HepG2 (cell line): ENCODE measurements around the gene ZNF341. TPM values are rescaled to one million over a fixed set of nuclear protein-coding genes. Genes with fewer than 3 reads are reported as not detected.

Experiments
- ARID5B ChIP-seq: IDR thresholded peaks from 2 replicates; pipeline ENCODE4 v1.4.0; 2020; ENCODE audit warnings: mild to moderate bottlenecking, missing genetic modification reagents
- CEBPB ChIP-seq: IDR thresholded peaks from 2 replicates; pipeline ENCODE4 v1.6.1; 2011; ENCODE audit warnings: low read depth, low read length, improper control_type of control experiment, borderline replicate concordance
- CSRNP1 ChIP-seq: sonication (generic); formaldehyde crosslinking; IDR thresholded peaks from 2 replicates; pipeline ENCODE4 v1.8.1; 2023; ENCODE audit warnings: mild to moderate bottlenecking, missing genetic modification reagents
- FOSL2 ChIP-seq: sonication (generic); formaldehyde crosslinking; IDR thresholded peaks from 2 replicates; pipeline ENCODE4 v1.4.0; 2020; ENCODE audit warnings: missing genetic modification reagents
- FOXA3 ChIP-seq: IDR thresholded peaks from 2 replicates; pipeline ENCODE4 v1.6.1; 2016; ENCODE audit warnings: missing genetic modification reagents, missing compliant biosample characterization
- HHEX ChIP-seq: IDR thresholded peaks from 2 replicates; pipeline ENCODE4 v1.6.1; 2016; ENCODE audit warnings: control low read depth
- MTF1 ChIP-seq: sonication (generic); formaldehyde crosslinking; IDR thresholded peaks from 2 replicates; pipeline ENCODE4 v1.5.0; 2020; ENCODE audit warnings: missing genetic modification reagents
- NR2C2 ChIP-seq: sonication (generic); formaldehyde crosslinking; IDR thresholded peaks from 2 replicates; pipeline ENCODE4 v1.4.0; 2020; ENCODE audit warnings: missing genetic modification reagents, mild to moderate bottlenecking, moderate library complexity, borderline replicate concordance
- NR2F2 ChIP-seq: IDR thresholded peaks from 2 replicates; pipeline ENCODE4 v1.6.1; 2012; ENCODE audit warnings: low read depth, inconsistent platforms, borderline replicate concordance
- RAD51 ChIP-seq: fragments of 450-650 bp; IDR thresholded peaks from 2 replicates; pipeline ENCODE4 v1.6.1; 2016; ENCODE audit warnings: borderline replicate concordance
- RXRA ChIP-seq: sonication (generic); formaldehyde crosslinking; IDR thresholded peaks from 2 replicates; pipeline ENCODE4 v1.5.1; 2020; ENCODE audit warnings: missing genetic modification reagents
- USF2 ChIP-seq, 2 experiments: sonication (generic) in 1 of 2; formaldehyde crosslinking in 1 of 2; IDR thresholded peaks; 2 replicates each; pipeline versions ENCODE4 v1.5.1 to v1.6.1; 2011 to 2020; ENCODE audit warnings: borderline replicate concordance in 1 of 2, low read depth in 1 of 2, low read length in 1 of 2, mild to moderate bottlenecking in 1 of 2, missing genetic modification reagents in 1 of 2, moderate library complexity in 1 of 2
- ZMYM2 ChIP-seq: sonication (generic); formaldehyde crosslinking; IDR thresholded peaks from 2 replicates; pipeline ENCODE4 v1.8.0; 2022; ENCODE audit warnings: mild to moderate bottlenecking, missing genetic modification reagents
- ZNF12 ChIP-seq: sonication (generic); formaldehyde crosslinking; IDR thresholded peaks from 2 replicates; pipeline ENCODE4 v1.5.0; 2020; ENCODE audit warnings: missing genetic modification reagents
- ZNF121 ChIP-seq: sonication (generic); formaldehyde crosslinking; IDR thresholded peaks from 2 replicates; pipeline ENCODE4 v1.5.0; 2020; ENCODE audit warnings: mild to moderate bottlenecking, missing genetic modification reagents
- ZNF263 ChIP-seq: sonication (generic); formaldehyde crosslinking; IDR thresholded peaks from 2 replicates; pipeline ENCODE4 v1.4.0; 2020; ENCODE audit warnings: missing genetic modification reagents
- ZNF274 ChIP-seq: sonication (generic); formaldehyde crosslinking; IDR thresholded peaks from 2 replicates; pipeline ENCODE4 v1.5.1; 2020; ENCODE audit warnings: mild to moderate bottlenecking, missing genetic modification reagents
- ZNF33B ChIP-seq: sonication (generic); formaldehyde crosslinking; IDR thresholded peaks from 2 replicates; pipeline ENCODE4 v1.5.1; 2020; ENCODE audit warnings: mild to moderate bottlenecking, missing genetic modification reagents
- ZNF446 ChIP-seq: sonication (generic); formaldehyde crosslinking; IDR thresholded peaks from 2 replicates; pipeline ENCODE4 v1.5.0; 2020; ENCODE audit warnings: mild to moderate bottlenecking, missing genetic modification reagents
- ZNF547 ChIP-seq: sonication (generic); formaldehyde crosslinking; IDR thresholded peaks from 2 replicates; pipeline ENCODE4 v1.5.1; 2020; ENCODE audit warnings: mild to moderate bottlenecking, missing genetic modification reagents
- ZNF567 ChIP-seq: sonication (generic); formaldehyde crosslinking; IDR thresholded peaks from 2 replicates; pipeline ENCODE4 v1.8.1; 2023; ENCODE audit warnings: mild to moderate bottlenecking, missing genetic modification reagents, borderline replicate concordance
- ZNF605 ChIP-seq: sonication (generic); formaldehyde crosslinking; IDR thresholded peaks from 2 replicates; pipeline ENCODE4 v1.8.0; 2022; ENCODE audit warnings: mild to moderate bottlenecking, missing genetic modification reagents
- ZNF761 ChIP-seq: sonication (generic); formaldehyde crosslinking; conservative IDR thresholded peaks from 2 replicates; pipeline ENCODE4 v1.4.0; 2020; ENCODE audit warnings: mild to moderate bottlenecking, missing genetic modification reagents
- ZNF878 ChIP-seq: sonication (generic); formaldehyde crosslinking; IDR thresholded peaks from 2 replicates; pipeline ENCODE4 v1.8.1; 2023; ENCODE audit warnings: mild to moderate bottlenecking, missing genetic modification reagents, moderate library complexity
- polyA plus RNA-seq, 8 experiments: library from polyadenylated mRNA; depleted of rRNA in 3 of 8; stranded (reverse) in 7 of 8; unstranded in 1 of 8; fragments of >200 nt; fragmentation: Illumina TruSeq in 4 of 8; extraction: Trizol in 4 of 8; gene quantifications; 2 replicates each; pipeline versions ENCODE4 v1.2.1 to v1.2.3, GENCODE V29; 2011 to 2016; ENCODE audit warnings: low read depth in 4 of 8, missing spikeins in 1 of 8, mixed read lengths in 1 of 8; ENCODE audit not compliant: insufficient read depth in 1 of 8
- total RNA-seq, 5 experiments: library from RNA; depleted of rRNA; stranded (reverse); fragments of >200 nt; fragmentation: Illumina TruSeq; extraction: Trizol; gene quantifications; 2 replicates each; pipeline ENCODE4 v1.2.3, GENCODE V29; 2016; ENCODE audit warnings: low read depth in 1 of 5

ZNF341 gene
- total and polyA plus RNA-seq, 2 of the 13 experiments (the other 11 are each of a cell fraction or from before 2014, with no cell fraction given): 1.1 to 2.2 TPM

GRCh38 chr20:33710681-33711445, 20.9 kb upstream of the ZNF341 start (continued):
- TF ChIP-seq ARID5B (CRISPR knock-in tag) (peak; percentile 86), MTF1 (CRISPR knock-in tag) (no peak), NR2C2 (CRISPR knock-in tag) (0 out of 2 replicates have a peak, but pooled peaks have one; percentile 30), FOXA3 (CRISPR knock-in tag) (peak; percentile 44; the same call in 1 of the 2 replicates), ZNF274 (no peak), ZNF878 (CRISPR knock-in tag) (peak; percentile 76; the same call in 1 of the 2 replicates), ZNF605 (no peak), HHEX (CRISPR knock-in tag) (no peak), ZMYM2 (0 out of 2 replicates have a peak, but pooled peaks have one; percentile 35), ZNF547 (CRISPR knock-in tag) (no peak), CEBPB (no peak), ZNF567 (CRISPR knock-in tag) (no peak), ZNF263 (CRISPR knock-in tag) (peak; percentile 59), CSRNP1 (CRISPR knock-in tag) (no peak), ZNF761 (CRISPR knock-in tag) (no peak), NR2F2 (peak; percentile 67), RAD51 (no peak), ZNF446 (CRISPR knock-in tag) (no peak), ZNF33B (CRISPR knock-in tag) (no peak), ZNF121 (CRISPR knock-in tag) (no peak), RXRA (CRISPR knock-in tag) (no peak), USF2 (IDR thresholded peaks at IDR 0.05; ENCODE audit: low read depth, low read length) (no peak), USF2 (CRISPR knock-in tag; IDR thresholded peaks at IDR 0.05; ENCODE audit: borderline replicate concordance) (peak; percentile 31; the same call in 1 of the 2 replicates), ZNF12 (CRISPR knock-in tag) (0 out of 2 replicates have a peak, but pooled peaks have one; percentile 25), FOSL2 (CRISPR knock-in tag) (peak; percentile 28; the same call in 1 of the 2 replicates)
